NB4 (cell line): ENCODE data around the gene RASA3.

Experiments used
- CTCF ChIP-seq: IDR thresholded peaks from one replicate; pipeline ENCODE4 v1.5.1; 2012; ENCODE audit warnings: low read depth, low read length
- MAX ChIP-seq: IDR thresholded peaks from 2 replicates; pipeline ENCODE4 v1.6.1; 2011; ENCODE audit warnings: low read depth, low read length
- MYC ChIP-seq: IDR thresholded peaks from 2 replicates; pipeline ENCODE4 v1.6.1; 2011; ENCODE audit warnings: low read depth, low read length
- POLR2A ChIP-seq: IDR thresholded peaks from 2 replicates; pipeline ENCODE4 v1.6.1; 2011; ENCODE audit warnings: mild to moderate bottlenecking; ENCODE audit not compliant: insufficient read length; ENCODE audit errors: extremely low read depth

GRCh38 chr13:114072421-114072820 is 60.0 kb downstream of the RASA3 start:
- TF ChIP-seq CTCF (no peak), POLR2A (no peak), MAX (no peak), MYC (no peak)
